ENCODE measurements around the gene ACR.

GRCh38 chr22:50693462-50693861 lies 44.5 kb upstream of the ACR start:
- TF ChIP-seq SUZ12 (IDR thresholded peaks at IDR 0.05; ENCODE audit: extremely low read depth, insufficient read depth, insufficient read length) (no peak), ZNF274 (IDR thresholded peaks at IDR 0.05; ENCODE audit: low read depth, low read length) (no peak), YY1 (IDR thresholded peaks at IDR 0.05; ENCODE audit: insufficient read depth, insufficient read length) (no peak)

All from NT2/D1 (cell line).